ENCODE results near the gene GRK5. TPM values are rescaled to one million over a fixed set of nuclear protein-coding genes. Genes with fewer than 3 reads are reported as not detected.

Gene GRK5
- total RNA-seq, 1 experiment from 2014 or later: 1.5 TPM

- DNase-seq (ENCODE audit: low read depth): no peak
Measured at GRCh38 chr10:119297207-119297968, 90.0 kb downstream of the GRK5 start.

- DNase-seq (ENCODE audit: low read depth): no peak
Measured at GRCh38 chr10:119298810-119299209, 91.4 kb downstream of the GRK5 start.

GRCh38 chr10:119299531-119299930 is 92.2 kb downstream of the GRK5 start:
- DNase-seq (ENCODE audit: low read depth): no peak

GRCh38 chr10:119301397-119301796 is 94.0 kb downstream of the GRK5 start:
- DNase-seq (ENCODE audit: low read depth): no peak

- DNase-seq (ENCODE audit: low read depth): no peak
Measured at GRCh38 chr10:119302172-119302571, 94.8 kb downstream of the GRK5 start.

- DNase-seq (ENCODE audit: low read depth): no peak
Measured at GRCh38 chr10:119302591-119303253, 95.4 kb downstream of the GRK5 start.

- no peak for DNase-seq (ENCODE audit: low read depth)
Measured at GRCh38 chr10:119303886-119304285, 96.5 kb downstream of the GRK5 start.

GRCh38 chr10:119304541-119304940 is 97.2 kb downstream of the GRK5 start:
- DNase-seq (ENCODE audit: low read depth): no peak

GRCh38 chr10:119305860-119306513 is 98.6 kb downstream of the GRK5 start:
- DNase-seq (ENCODE audit: low read depth): peak; percentile 98

- no peak for DNase-seq (ENCODE audit: low read depth)
Measured at GRCh38 chr10:119306514-119306951, 99.2 kb downstream of the GRK5 start.

- DNase-seq (ENCODE audit: low read depth): peak; percentile 27
Measured at GRCh38 chr10:119306986-119307392, 99.6 kb downstream of the GRK5 start.

- DNase-seq (ENCODE audit: low read depth): no peak
Measured at GRCh38 chr10:119308089-119308488, 100.7 kb downstream of the GRK5 start.

- no peak for DNase-seq (ENCODE audit: low read depth)
Measured at GRCh38 chr10:119308551-119309422, 101.4 kb downstream of the GRK5 start.

- DNase-seq (ENCODE audit: low read depth): no peak
Measured at GRCh38 chr10:119309423-119309770, 102.0 kb downstream of the GRK5 start.

GRCh38 chr10:119310806-119311205 is 103.4 kb downstream of the GRK5 start:
- no peak for DNase-seq (ENCODE audit: low read depth)

- DNase-seq (ENCODE audit: low read depth): no peak
Measured at GRCh38 chr10:119312241-119312640, 104.9 kb downstream of the GRK5 start.

- DNase-seq (ENCODE audit: low read depth): no peak
Measured at GRCh38 chr10:119313024-119313423, 105.7 kb downstream of the GRK5 start.

- no peak for DNase-seq (ENCODE audit: low read depth)
Measured at GRCh38 chr10:119313644-119314043, 106.3 kb downstream of the GRK5 start.

- no peak for DNase-seq (ENCODE audit: low read depth)
Measured at GRCh38 chr10:119314061-119314460, 106.7 kb downstream of the GRK5 start.

- DNase-seq (ENCODE audit: low read depth): no peak
Measured at GRCh38 chr10:119314486-119314885, 107.1 kb downstream of the GRK5 start.

- DNase-seq (ENCODE audit: low read depth): peak; percentile 86
Measured at GRCh38 chr10:119315128-119316001, 108.0 kb downstream of the GRK5 start.

All from LHCN-M2 (cell line).